Measurements from ENCODE around the gene LARGE1. TPM values are rescaled to one million over a fixed set of nuclear protein-coding genes. Genes with fewer than 3 reads are reported as not detected.

Gene LARGE1
- total RNA-seq, 1 donor from 2014 or later, result 35.7 TPM

- no peaks in the 10 kb centered on the region for H3K4me1 Mint-ChIP-seq
- H3K4me3 Mint-ChIP-seq, result no peak overlapping the region
- peaks cover 12% of the 10 kb centered on the region for H3K36me3 Mint-ChIP-seq
- TF ChIP-seq, protein P1, sequence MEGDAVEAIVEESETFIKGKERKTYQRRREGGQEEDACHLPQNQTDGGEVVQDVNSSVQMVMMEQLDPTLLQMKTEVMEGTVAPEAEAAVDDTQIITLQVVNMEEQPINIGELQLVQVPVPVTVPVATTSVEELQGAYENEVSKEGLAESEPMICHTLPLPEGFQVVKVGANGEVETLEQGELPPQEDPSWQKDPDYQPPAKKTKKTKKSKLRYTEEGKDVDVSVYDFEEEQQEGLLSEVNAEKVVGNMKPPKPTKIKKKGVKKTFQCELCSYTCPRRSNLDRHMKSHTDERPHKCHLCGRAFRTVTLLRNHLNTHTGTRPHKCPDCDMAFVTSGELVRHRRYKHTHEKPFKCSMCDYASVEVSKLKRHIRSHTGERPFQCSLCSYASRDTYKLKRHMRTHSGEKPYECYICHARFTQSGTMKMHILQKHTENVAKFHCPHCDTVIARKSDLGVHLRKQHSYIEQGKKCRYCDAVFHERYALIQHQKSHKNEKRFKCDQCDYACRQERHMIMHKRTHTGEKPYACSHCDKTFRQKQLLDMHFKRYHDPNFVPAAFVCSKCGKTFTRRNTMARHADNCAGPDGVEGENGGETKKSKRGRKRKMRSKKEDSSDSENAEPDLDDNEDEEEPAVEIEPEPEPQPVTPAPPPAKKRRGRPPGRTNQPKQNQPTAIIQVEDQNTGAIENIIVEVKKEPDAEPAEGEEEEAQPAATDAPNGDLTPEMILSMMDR (IDR thresholded peaks at IDR 0.05; ENCODE audit: unreplicated experiment), result no peak
- H3K9me3 Mint-ChIP-seq, result peaks cover 8% of the 10 kb centered on the region
- no peak for DNase-seq (ENCODE audit: low spot score in 2 of 2, unreplicated experiment in 2 of 2)
- no peak overlapping the region for H3K27ac Mint-ChIP-seq
- H3K27me3 Mint-ChIP-seq (ENCODE audit: low read depth), result no peaks in the 10 kb centered on the region
Observed at GRCh38 chr22:33631777-33632176, 288.5 kb downstream of the LARGE1 start.

DNA sequence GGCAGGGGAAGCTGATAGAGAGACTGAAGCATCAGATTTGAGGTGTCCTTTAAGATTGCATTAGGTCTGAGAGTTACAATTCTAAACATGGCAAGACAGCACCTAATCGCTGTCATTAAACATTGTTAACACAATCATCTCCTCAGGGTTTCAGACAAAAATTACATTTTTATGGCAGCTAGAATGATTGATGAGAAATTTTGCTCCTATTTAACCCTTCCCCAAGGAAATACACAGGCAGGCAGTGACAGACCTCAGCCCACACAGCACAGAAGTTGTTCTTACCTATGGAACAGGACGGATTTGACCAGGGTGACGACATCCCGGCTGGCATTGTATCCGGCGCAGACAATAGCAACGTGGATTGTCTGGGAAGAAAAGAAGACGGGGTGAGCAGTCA, 294.3 kb downstream of the LARGE1 start:
- peaks cover 2% of the 10 kb centered on the region for H3K36me3 Mint-ChIP-seq
- H3K27ac Mint-ChIP-seq, result no peak overlapping the region
- no peak for DNase-seq (ENCODE audit: low spot score in 2 of 2, unreplicated experiment in 2 of 2)
- no peaks in the 10 kb centered on the region for H3K9me3 Mint-ChIP-seq
- H3K4me3 Mint-ChIP-seq, result no peak overlapping the region
- TF ChIP-seq, protein P1 (IDR thresholded peaks at IDR 0.05; ENCODE audit: unreplicated experiment), result no peak
- no peaks in the 10 kb centered on the region for H3K27me3 Mint-ChIP-seq (ENCODE audit: low read depth)
- H3K4me1 Mint-ChIP-seq, result no peaks in the 10 kb centered on the region

GRCh38 chr22:33620085-33620484, 300.2 kb downstream of the LARGE1 start:
- H3K4me1 Mint-ChIP-seq, result no peaks in the 10 kb centered on the region
- no peak for DNase-seq (ENCODE audit: low spot score in 2 of 2, unreplicated experiment in 2 of 2)
- no peaks in the 10 kb centered on the region for H3K27me3 Mint-ChIP-seq (ENCODE audit: low read depth)
- peaks cover 6% of the 10 kb centered on the region for H3K9me3 Mint-ChIP-seq
- H3K27ac Mint-ChIP-seq, result no peak overlapping the region
- TF ChIP-seq, protein P1 (IDR thresholded peaks at IDR 0.05; ENCODE audit: unreplicated experiment), result no peak
- no peak overlapping the region for H3K4me3 Mint-ChIP-seq
- H3K36me3 Mint-ChIP-seq, result peaks cover 10% of the 10 kb centered on the region

DNA sequence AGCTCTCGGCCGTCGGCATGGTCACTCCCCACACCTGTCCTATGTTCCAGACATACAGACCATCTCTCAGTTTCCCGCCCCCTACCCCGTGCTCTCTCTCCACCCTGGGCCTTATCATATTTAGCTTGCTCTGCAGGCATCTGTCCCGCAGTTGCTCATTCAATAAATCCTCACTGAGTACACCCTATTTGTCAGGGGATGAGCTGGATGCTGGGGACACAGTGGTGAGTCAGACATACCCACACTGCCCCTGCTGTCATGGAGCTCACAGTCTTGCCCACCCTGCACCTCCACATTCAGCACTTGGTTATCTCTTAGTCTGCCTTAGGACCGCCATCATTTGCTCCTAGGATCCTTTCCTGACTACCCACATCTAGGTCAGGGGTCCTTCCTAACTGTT, 313.8 kb downstream of the LARGE1 start:
- TF ChIP-seq, protein P1 (IDR thresholded peaks at IDR 0.05; ENCODE audit: unreplicated experiment), result no peak
- Mint-ChIP-seq H3K27ac (no peak overlapping the region), H3K4me3 (no peak overlapping the region), H3K9me3 (peaks cover 10% of the 10 kb centered on the region), H3K27me3 (ENCODE audit: low read depth) (no peaks in the 10 kb centered on the region), H3K4me1 (peaks cover 6% of the 10 kb centered on the region), H3K36me3 (peaks cover 5% of the 10 kb centered on the region)
- no peak for DNase-seq (ENCODE audit: low spot score in 2 of 2, unreplicated experiment in 2 of 2)

- Mint-ChIP-seq H3K4me3 (no peak overlapping the region), H3K4me1 (peaks cover 6% of the 10 kb centered on the region), H3K36me3 (peaks cover 6% of the 10 kb centered on the region), H3K27me3 (ENCODE audit: low read depth) (no peaks in the 10 kb centered on the region), H3K9me3 (peaks cover 7% of the 10 kb centered on the region), H3K27ac (peak overlapping the region; percentile 5)
- DNase-seq (ENCODE audit: low spot score in 2 of 2, unreplicated experiment in 2 of 2), result no peak
- TF ChIP-seq, protein P1 (IDR thresholded peaks at IDR 0.05; ENCODE audit: unreplicated experiment), result no peak
Observed at GRCh38 chr22:33605666-33606065, 314.6 kb downstream of the LARGE1 start.

GRCh38 chr22:33605221-33605620, 315.1 kb downstream of the LARGE1 start:
- no peaks in the 10 kb centered on the region for H3K27me3 Mint-ChIP-seq (ENCODE audit: low read depth)
- H3K4me1 Mint-ChIP-seq, result peaks cover 6% of the 10 kb centered on the region
- H3K9me3 Mint-ChIP-seq, result peaks cover 5% of the 10 kb centered on the region
- no peak overlapping the region for H3K27ac Mint-ChIP-seq
- H3K4me3 Mint-ChIP-seq, result no peak overlapping the region
- peaks cover 7% of the 10 kb centered on the region for H3K36me3 Mint-ChIP-seq
- TF ChIP-seq, protein P1 (IDR thresholded peaks at IDR 0.05; ENCODE audit: unreplicated experiment), result no peak
- DNase-seq (ENCODE audit: low spot score in 2 of 2, unreplicated experiment in 2 of 2), result no peak

All from mesothelial cell of epicardium (in vitro differentiated cells).